Measurements from ENCODE around the gene IQSEC3. TPM values are rescaled to one million over a fixed set of nuclear protein-coding genes. Genes with fewer than 3 reads are reported as not detected.

IQSEC3 gene
- total and polyA plus RNA-seq, 7 experiments from 2014 or later = 0.36 to 5.5 (median 1.7) TPM; not detected in 1

GRCh38 chr12:179131-179884 lies 112.7 kb downstream of the IQSEC3 start:
- Mint-ChIP-seq H3K4me3 (no peak overlapping the region), H3K36me3 (no peaks in the 10 kb centered on the region), H3K27me3 (peaks cover 4 to 28% (median 15%) of the 10 kb centered on the region in 5 donors), H3K27ac (no peak overlapping the region), H3K4me1 (peaks cover 0 to 10% (median 6%) of the 10 kb centered on the region in 7 donors), H3K9me3 (no peaks in the 10 kb centered on the region)
- Histone ChIP-seq H3K27ac (ENCODE audit: low read depth, low read length) (no peak overlapping the region), H3K36me3 (ENCODE audit: control insufficient read depth in 2 of 3, insufficient read depth in 3 of 3, low read length in 3 of 3) (no peaks in the 10 kb centered on the region), H3K4me3 (ENCODE audit: low read length) (no peak overlapping the region), H3K4me1 (ENCODE audit: control insufficient read depth in 2 of 2, insufficient read depth in 2 of 2, low read length in 2 of 2) (no peaks in the 10 kb centered on the region), H3K27me3 (ENCODE audit: control insufficient read depth in 2 of 2, insufficient read depth in 2 of 2, low read length in 2 of 2) (no peaks in the 10 kb centered on the region), H3K9me3 (ENCODE audit: control insufficient read depth in 2 of 3, low read length in 3 of 3) (no peaks in the 10 kb centered on the region)
- no peak for DNase-seq
- ATAC-seq = no peak
- POLR2A ChIA-PET = no interaction called here
- CTCF ChIA-PET = no interaction called here
- intact Hi-C loops (cut with micrococcal nuclease) = no loop called here

- no peaks in the 10 kb centered on the region for H3K36me3 Mint-ChIP-seq
- H3K4me3 ChIP-seq (ENCODE audit: low read length) = no peak overlapping the region
- peaks cover 6 to 30% (median 16%) of the 10 kb centered on the region in 5 donors for H3K27me3 Mint-ChIP-seq
- DNase-seq = no peak
- H3K4me1 ChIP-seq (ENCODE audit: control insufficient read depth in 2 of 2, insufficient read depth in 2 of 2, low read length in 2 of 2) = no peaks in the 10 kb centered on the region
- POLR2A ChIA-PET = no interaction called here
- no peaks in the 10 kb centered on the region for H3K27me3 ChIP-seq (ENCODE audit: control insufficient read depth in 2 of 2, insufficient read depth in 2 of 2, low read length in 2 of 2)
- intact Hi-C loops (cut with micrococcal nuclease) = no loop called here
- no peak overlapping the region for H3K4me3 Mint-ChIP-seq
- H3K9me3 ChIP-seq (ENCODE audit: control insufficient read depth in 2 of 3, low read length in 3 of 3) = no peaks in the 10 kb centered on the region
- H3K27ac ChIP-seq (ENCODE audit: low read depth, low read length) = no peak overlapping the region
- peaks cover 0 to 12% (median 6%) of the 10 kb centered on the region in 7 donors for H3K4me1 Mint-ChIP-seq
- CTCF ChIA-PET = no interaction called here
- no peaks in the 10 kb centered on the region for H3K9me3 Mint-ChIP-seq
- no peaks in the 10 kb centered on the region for H3K36me3 ChIP-seq (ENCODE audit: control insufficient read depth in 2 of 3, insufficient read depth in 3 of 3, low read length in 3 of 3)
- H3K27ac Mint-ChIP-seq = no peak overlapping the region
- ATAC-seq = no peak
These were observed 113.3 kb downstream of the IQSEC3 start for GRCh38 chr12:179885-180284.

- intact Hi-C loops (cut with micrococcal nuclease) = no loop called here
- Histone ChIP-seq H3K9me3 (ENCODE audit: control insufficient read depth in 2 of 3, low read length in 3 of 3) (no peaks in the 10 kb centered on the region), H3K27ac (ENCODE audit: low read depth, low read length) (no peak overlapping the region), H3K36me3 (ENCODE audit: control insufficient read depth in 2 of 3, insufficient read depth in 3 of 3, low read length in 3 of 3) (no peaks in the 10 kb centered on the region), H3K4me3 (ENCODE audit: low read length) (no peak overlapping the region), H3K4me1 (ENCODE audit: control insufficient read depth in 2 of 2, insufficient read depth in 2 of 2, low read length in 2 of 2) (no peaks in the 10 kb centered on the region), H3K27me3 (ENCODE audit: control insufficient read depth in 2 of 2, insufficient read depth in 2 of 2, low read length in 2 of 2) (no peaks in the 10 kb centered on the region)
- Mint-ChIP-seq H3K9me3 (no peaks in the 10 kb centered on the region), H3K4me3 (no peak overlapping the region), H3K36me3 (no peaks in the 10 kb centered on the region), H3K27ac (no peak overlapping the region), H3K4me1 (peaks cover 0 to 15% (median 6%) of the 10 kb centered on the region in 7 donors), H3K27me3 (peaks cover 6 to 31% (median 16%) of the 10 kb centered on the region in 5 donors)
- ChIA-PET CTCF (no interaction called here), POLR2A (no interaction called here)
- no peak for DNase-seq
- peak; percentile 88 for ATAC-seq
These were observed 113.9 kb downstream of the IQSEC3 start for GRCh38 chr12:180445-180844.

GRCh38 chr12:181921-182320 lies 115.4 kb downstream of the IQSEC3 start:
- Mint-ChIP-seq H3K9me3 (no peaks in the 10 kb centered on the region), H3K27me3 (peaks cover 6 to 34% (median 19%) of the 10 kb centered on the region in 5 donors), H3K27ac (no peak overlapping the region), H3K4me3 (no peak overlapping the region), H3K36me3 (no peaks in the 10 kb centered on the region), H3K4me1 (peaks cover 0 to 12% (median 6%) of the 10 kb centered on the region in 7 donors)
- ATAC-seq (no peak), DNase-seq (no peak)
- ChIA-PET CTCF (no interaction called here), POLR2A (no interaction called here)
- Histone ChIP-seq H3K9me3 (ENCODE audit: control insufficient read depth in 2 of 3, low read length in 3 of 3) (no peaks in the 10 kb centered on the region), H3K36me3 (ENCODE audit: control insufficient read depth in 2 of 3, insufficient read depth in 3 of 3, low read length in 3 of 3) (no peaks in the 10 kb centered on the region), H3K27ac (ENCODE audit: low read depth, low read length) (no peak overlapping the region), H3K4me1 (ENCODE audit: control insufficient read depth in 2 of 2, insufficient read depth in 2 of 2, low read length in 2 of 2) (no peaks in the 10 kb centered on the region), H3K4me3 (ENCODE audit: low read length) (no peak overlapping the region), H3K27me3 (ENCODE audit: control insufficient read depth in 2 of 2, insufficient read depth in 2 of 2, low read length in 2 of 2) (no peaks in the 10 kb centered on the region)
- intact Hi-C loops (cut with micrococcal nuclease) = no loop called here

- no peak overlapping the region for H3K27ac ChIP-seq (ENCODE audit: low read depth, low read length)
- H3K4me1 ChIP-seq (ENCODE audit: control insufficient read depth in 2 of 2, insufficient read depth in 2 of 2, low read length in 2 of 2) = no peaks in the 10 kb centered on the region
- no peaks in the 10 kb centered on the region for H3K9me3 ChIP-seq (ENCODE audit: control insufficient read depth in 2 of 3, low read length in 3 of 3)
- Mint-ChIP-seq H3K27me3 (peaks cover 6 to 34% (median 19%) of the 10 kb centered on the region in 5 donors), H3K36me3 (no peaks in the 10 kb centered on the region), H3K4me3 (no peak overlapping the region), H3K9me3 (peaks cover 0 to 1% (median 0%) of the 10 kb centered on the region in 11 donors), H3K27ac (peak overlapping the region in 2 of 9 donors; percentile 28 to 48), H3K4me1 (peaks cover 0 to 12% (median 6%) of the 10 kb centered on the region in 7 donors)
- ATAC-seq = no peak
- POLR2A ChIA-PET = no interaction called here
- CTCF ChIA-PET = no interaction called here
- no peaks in the 10 kb centered on the region for H3K27me3 ChIP-seq (ENCODE audit: control insufficient read depth in 2 of 2, insufficient read depth in 2 of 2, low read length in 2 of 2)
- H3K4me3 ChIP-seq (ENCODE audit: low read length) = no peak overlapping the region
- intact Hi-C loops (cut with micrococcal nuclease) = no loop called here
- no peak for DNase-seq
- no peaks in the 10 kb centered on the region for H3K36me3 ChIP-seq (ENCODE audit: control insufficient read depth in 2 of 3, insufficient read depth in 3 of 3, low read length in 3 of 3)
These were observed 115.9 kb downstream of the IQSEC3 start for GRCh38 chr12:182381-182892.

GRCh38 chr12:184811-185575 lies 118.4 kb downstream of the IQSEC3 start:
- ATAC-seq = no peak
- Mint-ChIP-seq H3K9me3 (peaks cover 0 to 1% (median 0%) of the 10 kb centered on the region in 11 donors), H3K36me3 (no peaks in the 10 kb centered on the region), H3K27ac (no peak overlapping the region), H3K4me3 (peak overlapping the region in 1 of 10 donors; percentile 3), H3K27me3 (peaks cover 4 to 30% (median 13%) of the 10 kb centered on the region in 5 donors), H3K4me1 (peaks cover 0 to 14% (median 8%) of the 10 kb centered on the region in 7 donors)
- CTCF ChIA-PET = no interaction called here
- H3K9me3 ChIP-seq (ENCODE audit: control insufficient read depth in 2 of 3, low read length in 3 of 3) = no peaks in the 10 kb centered on the region
- intact Hi-C loops (cut with micrococcal nuclease) = no loop called here
- H3K4me3 ChIP-seq (ENCODE audit: low read length) = no peak overlapping the region
- no peak overlapping the region for H3K27ac ChIP-seq (ENCODE audit: low read depth, low read length)
- DNase-seq = no peak
- POLR2A ChIA-PET = no interaction called here
- peaks cover 0 to 4% of the 10 kb centered on the region in 2 donors for H3K27me3 ChIP-seq (ENCODE audit: control insufficient read depth in 2 of 2, insufficient read depth in 2 of 2, low read length in 2 of 2)
- no peaks in the 10 kb centered on the region for H3K36me3 ChIP-seq (ENCODE audit: control insufficient read depth in 2 of 3, insufficient read depth in 3 of 3, low read length in 3 of 3)
- no peaks in the 10 kb centered on the region for H3K4me1 ChIP-seq (ENCODE audit: control insufficient read depth in 2 of 2, insufficient read depth in 2 of 2, low read length in 2 of 2)

All from naive thymus-derived CD4-positive, alpha-beta T cell (primary cell).